HepG2 (cell line): Measurements from ENCODE around the gene SIX4.

Source experiments
- CTCF ChIP-seq: sonication (generic); formaldehyde crosslinking; IDR thresholded peaks from 2 replicates; pipeline ENCODE4 v1.5.0; 2020; ENCODE audit warnings: mild to moderate bottlenecking, missing genetic modification reagents, moderate library complexity
- HMG20A ChIP-seq: IDR thresholded peaks from 2 replicates; pipeline ENCODE4 v1.6.1; 2016; ENCODE audit warnings: borderline replicate concordance
- ISL2 ChIP-seq: sonication (generic); formaldehyde crosslinking; IDR thresholded peaks from 2 replicates; pipeline ENCODE4 v1.5.0; 2020; ENCODE audit warnings: missing genetic modification reagents
- MAFK ChIP-seq, 2 experiments: IDR thresholded peaks in 1 of 2; conservative IDR thresholded peaks in 1 of 2; 2 replicates each; pipeline ENCODE4 v1.6.1; 2011; ENCODE audit warnings: improper control_type of control experiment in 2 of 2, low read length in 2 of 2
- NR2F1 ChIP-seq, 2 experiments: fragments of 450-650 bp in 1 of 2; formaldehyde crosslinking in 1 of 2; IDR thresholded peaks; 2 replicates each; pipeline versions ENCODE4 v1.5.0 to v1.6.1; 2016 to 2020; ENCODE audit warnings: mild to moderate bottlenecking in 1 of 2, missing compliant biosample characterization in 1 of 2, missing genetic modification reagents in 1 of 2, moderate library complexity in 1 of 2
- NR3C1 ChIP-seq: sonication (generic); formaldehyde crosslinking; IDR thresholded peaks from 2 replicates; pipeline ENCODE4 v1.4.0; 2020; ENCODE audit warnings: missing genetic modification reagents
- PATZ1 ChIP-seq: sonication (generic); formaldehyde crosslinking; IDR thresholded peaks from 2 replicates; pipeline ENCODE4 v1.4.0; 2020; ENCODE audit warnings: missing genetic modification reagents
- RAD21 ChIP-seq: fragments of 450-650 bp; formaldehyde crosslinking; IDR thresholded peaks from 2 replicates; pipeline ENCODE4 v1.5.0; 2020; ENCODE audit warnings: mild to moderate bottlenecking

- TF ChIP-seq RAD21 (CRISPR knock-in tag): no peak
- TF ChIP-seq NR2F1 (CRISPR knock-in tag; IDR thresholded peaks at IDR 0.05): no peak
- TF ChIP-seq ISL2: no peak
- TF ChIP-seq HMG20A (CRISPR knock-in tag): no peak
- TF ChIP-seq MAFK (conservative IDR thresholded peaks at IDR 0.05 in 1 of 2, IDR thresholded peaks at IDR 0.05 in 1 of 2; ENCODE audit: low read length in 2 of 2): no peak
- TF ChIP-seq NR3C1 (CRISPR knock-in tag): no peak
- TF ChIP-seq PATZ1 (CRISPR knock-in tag): no peak
- TF ChIP-seq CTCF: no peak
Measured at GRCh38 chr14:60710494-60710893, 13.7 kb downstream of the SIX4 start.
